Left lung (tissue), 10 donors: ENCODE results near the gene TPST2. TPM values are rescaled to one million over a fixed set of nuclear protein-coding genes. Genes with fewer than 3 reads are reported as not detected.

Experiments
- ATAC-seq: fragments of 200-7000 bp; cut with Tn5 transposase; one replicate; pipeline ENCODE4 v1.9.1; 2020; ENCODE audit warnings: moderate library complexity
- DNase-seq, 4 donors: peaks; one replicate each; pipeline ENCODE4 v3.0.0-alpha.2; 2013 to 2020
- H3K27ac ChIP-seq, 2 donors: fragments of 200-600 bp; sonication (generic) in 1 of 2; one replicate each; pipeline versions ENCODE4 v1.5.0 to v1.8.0; 2020 to 2021
- H3K27me3 ChIP-seq, 2 donors: fragments of 200-600 bp; sonication (generic) in 1 of 2; one replicate each; pipeline versions ENCODE4 v1.5.0 to v1.8.0; 2020 to 2021
- H3K36me3 ChIP-seq, 2 donors: fragments of 200-600 bp; sonication (generic) in 1 of 2; one replicate each; pipeline versions ENCODE4 v1.5.0 to v1.8.0; 2020 to 2021
- H3K4me1 ChIP-seq, 2 donors: fragments of 200-600 bp; one replicate each; pipeline ENCODE4 v1.8.0; 2021
- H3K4me3 ChIP-seq, 2 donors: fragments of 200-600 bp; sonication (generic) in 1 of 2; one replicate each; pipeline versions ENCODE4 v1.5.0 to v1.8.0; 2020 to 2021; ENCODE audit warnings: mild to moderate bottlenecking in 1 of 2
- H3K9me3 ChIP-seq, 2 donors: fragments of 200-600 bp; sonication (generic) in 1 of 2; one replicate each; pipeline versions ENCODE4 v1.5.0 to v1.8.0; 2020 to 2021
- CTCF ChIP-seq, 2 donors: fragments of 200-600 bp; sonication (generic) in 1 of 2; IDR thresholded peaks; one replicate each; pipeline versions ENCODE4 v1.5.0 to v1.8.0; 2021; ENCODE audit warnings: antibody characterized with exemption in 2 of 2
- intact Hi-C, 2 donors: fragments of 100-400 bp; cut with DNase I; formaldehyde crosslinking; loops; one replicate each; pipeline versions ENCODE4 v1.11.2 to v1.14.2; 2022
- polyA plus RNA-seq, 6 donors: library from polyadenylated mRNA; unstranded; fragments of 120-200 nt; gene quantifications; one replicate each; pipeline ENCODE4 v1.2.1, GENCODE V29; 2013; ENCODE audit not compliant: insufficient read length in 6 of 6
- total RNA-seq, 2 donors: library from RNA; stranded (reverse); fragmentation: NEBNext Ultra II Directional; extraction: Animal tissue kit (Norgen Biotek cat#: 25700); gene quantifications; one replicate each; pipeline ENCODE4 v1.2.1, GENCODE V29; 2021
- donor health status: DM: no; HTN: yes; CAD: no.
- donor health status: DM: no; HTN: no; CAD: no.

The TPST2 gene
- total and polyA plus RNA-seq, 8 donors = 23.3 to 69.0 (median 29.0) TPM

GRCh38 chr22:26548984-26549383 lies 40.9 kb downstream of the TPST2 start:
- intact Hi-C loops = no loop called here
- Histone ChIP-seq H3K27me3 (no peaks in the 10 kb centered on the region), H3K4me3 (no peak overlapping the region), H3K9me3 (no peaks in the 10 kb centered on the region), H3K27ac (no peak overlapping the region), H3K4me1 (peaks cover 27 to 62% of the 10 kb centered on the region in 2 donors), H3K36me3 (peaks cover 0 to 6% of the 10 kb centered on the region in 2 donors)
- no peak for TF ChIP-seq CTCF (IDR thresholded peaks at IDR 0.05)
- DNase-seq = no peak
- ATAC-seq = no peak

- peaks cover 27 to 59% of the 10 kb centered on the region in 2 donors for H3K4me1 ChIP-seq
- intact Hi-C loops = no loop called here
- no peaks in the 10 kb centered on the region for H3K9me3 ChIP-seq
- peaks cover 0 to 6% of the 10 kb centered on the region in 2 donors for H3K36me3 ChIP-seq
- H3K27me3 ChIP-seq = no peaks in the 10 kb centered on the region
- DNase-seq = no peak
- no peak for TF ChIP-seq CTCF (IDR thresholded peaks at IDR 0.05)
- H3K27ac ChIP-seq = no peak overlapping the region
- ATAC-seq = no peak
- H3K4me3 ChIP-seq = no peak overlapping the region
Measured at GRCh38 chr22:26548303-26548702, 41.6 kb downstream of the TPST2 start.

GRCh38 chr22:26547837-26548236 lies 42.1 kb downstream of the TPST2 start:
- ATAC-seq (no peak), DNase-seq (no peak)
- H3K27me3 ChIP-seq = no peaks in the 10 kb centered on the region
- H3K36me3 ChIP-seq = peaks cover 0 to 11% of the 10 kb centered on the region in 2 donors
- intact Hi-C loops = no loop called here
- no peak overlapping the region for H3K4me3 ChIP-seq
- no peak for TF ChIP-seq CTCF (IDR thresholded peaks at IDR 0.05)
- no peaks in the 10 kb centered on the region for H3K9me3 ChIP-seq
- H3K4me1 ChIP-seq = peaks cover 27 to 60% of the 10 kb centered on the region in 2 donors
- no peak overlapping the region for H3K27ac ChIP-seq

- no peak for TF ChIP-seq CTCF (IDR thresholded peaks at IDR 0.05)
- peaks cover 0 to 15% of the 10 kb centered on the region in 2 donors for H3K36me3 ChIP-seq
- no peaks in the 10 kb centered on the region for H3K9me3 ChIP-seq
- H3K4me1 ChIP-seq = peaks cover 27 to 61% of the 10 kb centered on the region in 2 donors
- DNase-seq = no peak
- no peak overlapping the region for H3K4me3 ChIP-seq
- ATAC-seq = no peak
- no peaks in the 10 kb centered on the region for H3K27me3 ChIP-seq
- intact Hi-C loops = no loop called here
- no peak overlapping the region for H3K27ac ChIP-seq
Measured at GRCh38 chr22:26547426-26547825, 42.5 kb downstream of the TPST2 start.

- no peaks in the 10 kb centered on the region for H3K9me3 ChIP-seq
- TF ChIP-seq CTCF (IDR thresholded peaks at IDR 0.05) = no peak
- ATAC-seq (peak; percentile 57), DNase-seq (peak in 1 of 4 donors; percentile 60)
- H3K4me1 ChIP-seq = peaks cover 24 to 60% of the 10 kb centered on the region in 2 donors
- H3K27me3 ChIP-seq = no peaks in the 10 kb centered on the region
- no peak overlapping the region for H3K27ac ChIP-seq
- H3K4me3 ChIP-seq = no peak overlapping the region
- H3K36me3 ChIP-seq = peaks cover 0 to 26% of the 10 kb centered on the region in 2 donors
- intact Hi-C loops = no loop called here
Measured at GRCh38 chr22:26546282-26546681, 43.6 kb downstream of the TPST2 start.
